ENCODE results near the gene ARPC1A. TPM values are rescaled to one million over a fixed set of nuclear protein-coding genes. Genes with fewer than 3 reads are reported as not detected.

ARPC1A gene
- polyA plus RNA-seq, 1 experiment: 243 TPM

GRCh38 chr7:99392046-99392445, 66.3 kb downstream of the ARPC1A start:
- Histone ChIP-seq H3K27me3 (ENCODE audit: control insufficient read depth, insufficient read depth, low read length) (no peaks in the 10 kb centered on the region), H3K4me3 (ENCODE audit: low read depth, low read length) (no peak overlapping the region), H3K36me3 (ENCODE audit: control insufficient read depth, insufficient read depth, low read length) (peaks cover 40% of the 10 kb centered on the region)
- DNase-seq (ENCODE audit: low read depth): no peak
- no peak for TF ChIP-seq CTCF (IDR thresholded peaks at IDR 0.05; ENCODE audit: insufficient read depth, low read depth, low read length)
- POLR2A ChIA-PET: no interaction called here
- CTCF ChIA-PET: interaction anchor here (2.2 kb wide), 1 partner anchor 11 kb away, joined by 7 read pairs; no protein-coding TSS in a partner anchor

GRCh38 chr7:99392659-99393354, 67.1 kb downstream of the ARPC1A start:
- no peak for TF ChIP-seq CTCF (IDR thresholded peaks at IDR 0.05; ENCODE audit: insufficient read depth, low read depth, low read length)
- POLR2A ChIA-PET: no interaction called here
- H3K4me3 ChIP-seq (ENCODE audit: low read depth, low read length): peak overlapping the region; percentile 29
- no peaks in the 10 kb centered on the region for H3K27me3 ChIP-seq (ENCODE audit: control insufficient read depth, insufficient read depth, low read length)
- H3K36me3 ChIP-seq (ENCODE audit: control insufficient read depth, insufficient read depth, low read length): peaks cover 45% of the 10 kb centered on the region
- DNase-seq (ENCODE audit: low read depth): no peak
- CTCF ChIA-PET: interaction anchor here (1.2 to 2.2 kb wide), 4 partner anchors 11 to 23 kb away, joined by 3 to 7 read pairs (median 4); no protein-coding TSS in a partner anchor

GRCh38 chr7:99393355-99394187, 67.9 kb downstream of the ARPC1A start:
- peaks cover 41% of the 10 kb centered on the region for H3K36me3 ChIP-seq (ENCODE audit: control insufficient read depth, insufficient read depth, low read length)
- CTCF ChIA-PET: interaction anchor here (1.2 to 2.2 kb wide), 4 partner anchors 10 to 22 kb away, joined by 3 to 7 read pairs (median 4); no protein-coding TSS in a partner anchor
- POLR2A ChIA-PET: interaction anchor here (0.6 kb wide), 1 partner anchor 12 kb away, joined by 4 read pairs; no protein-coding TSS in a partner anchor
- no peak for TF ChIP-seq CTCF (IDR thresholded peaks at IDR 0.05; ENCODE audit: insufficient read depth, low read depth, low read length)
- no peak for DNase-seq (ENCODE audit: low read depth)
- no peak overlapping the region for H3K4me3 ChIP-seq (ENCODE audit: low read depth, low read length)
- no peaks in the 10 kb centered on the region for H3K27me3 ChIP-seq (ENCODE audit: control insufficient read depth, insufficient read depth, low read length)

- CTCF ChIA-PET: interaction anchor here (1.5 kb wide), 1 partner anchor 22 kb away, joined by 4 read pairs; no protein-coding TSS in a partner anchor
- Histone ChIP-seq H3K4me3 (ENCODE audit: low read depth, low read length) (no peak overlapping the region), H3K36me3 (ENCODE audit: control insufficient read depth, insufficient read depth, low read length) (peaks cover 43% of the 10 kb centered on the region), H3K27me3 (ENCODE audit: control insufficient read depth, insufficient read depth, low read length) (no peaks in the 10 kb centered on the region)
- no peak for DNase-seq (ENCODE audit: low read depth)
- POLR2A ChIA-PET: no interaction called here
- TF ChIP-seq CTCF (IDR thresholded peaks at IDR 0.05; ENCODE audit: insufficient read depth, low read depth, low read length): no peak
Measured at GRCh38 chr7:99394188-99394502, 68.4 kb downstream of the ARPC1A start.

- H3K27me3 ChIP-seq (ENCODE audit: control insufficient read depth, insufficient read depth, low read length): no peaks in the 10 kb centered on the region
- ChIA-PET CTCF (no interaction called here), POLR2A (no interaction called here)
- TF ChIP-seq CTCF (IDR thresholded peaks at IDR 0.05; ENCODE audit: insufficient read depth, low read depth, low read length): peak; percentile 16; the same call in 1 of the 2 replicates
- H3K4me3 ChIP-seq (ENCODE audit: low read depth, low read length): no peak overlapping the region
- peaks cover 51% of the 10 kb centered on the region for H3K36me3 ChIP-seq (ENCODE audit: control insufficient read depth, insufficient read depth, low read length)
- DNase-seq (ENCODE audit: low read depth): no peak
Measured at GRCh38 chr7:99395616-99396327, 70.1 kb downstream of the ARPC1A start.
